H9 (cell line): ENCODE data around the gene TEKT3. TPM values are rescaled to one million over a fixed set of nuclear protein-coding genes. Genes with fewer than 3 reads are reported as not detected.

Source experiments
- DNase-seq: peaks from one replicate; pipeline ENCODE4 v3.0.0-alpha.2; 2017
- H2AFZ ChIP-seq: one replicate; pipeline ENCODE4 v1.6.1; 2013; ENCODE audit warnings: mild to moderate bottlenecking, low read length, control low read depth, moderate library complexity
- H2AK5ac ChIP-seq: 2 replicates; pipeline ENCODE4 v1.6.1; 2013; ENCODE audit warnings: low read length, control low read depth, mixed read lengths; ENCODE audit not compliant: insufficient read length
- H2BK120ac ChIP-seq: one replicate; pipeline ENCODE4 v1.6.1; 2013; ENCODE audit warnings: low read depth, mild to moderate bottlenecking, low read length, control low read depth, inconsistent platforms; ENCODE audit not compliant: poor library complexity, severe bottlenecking
- H2BK12ac ChIP-seq: 2 replicates; pipeline ENCODE4 v1.6.1; 2013; ENCODE audit warnings: low read length, control low read depth, mixed read lengths, low read depth; ENCODE audit not compliant: insufficient read length
- H2BK15ac ChIP-seq: 2 replicates; pipeline ENCODE4 v1.6.1; 2013; ENCODE audit warnings: low read depth, low read length, control low read depth
- H2BK20ac ChIP-seq: one replicate; pipeline ENCODE4 v1.6.1; 2013; ENCODE audit warnings: low read depth, mild to moderate bottlenecking, low read length, control low read depth, inconsistent platforms; ENCODE audit not compliant: poor library complexity, severe bottlenecking
- H2BK5ac ChIP-seq: 2 replicates; pipeline ENCODE4 v1.6.1; 2013; ENCODE audit warnings: low read length, control low read depth, mixed read lengths; ENCODE audit not compliant: insufficient read length
- H3K14ac ChIP-seq: 2 replicates; pipeline ENCODE4 v1.6.1; 2013; ENCODE audit warnings: low read length, control low read depth; ENCODE audit not compliant: insufficient read depth
- H3K18ac ChIP-seq: 2 replicates; pipeline ENCODE4 v1.6.1; 2013; ENCODE audit warnings: low read depth, mild to moderate bottlenecking, mixed read lengths, low read length, control low read depth; ENCODE audit not compliant: insufficient read length
- H3K23ac ChIP-seq: 2 replicates; pipeline ENCODE4 v1.6.1; 2013; ENCODE audit warnings: low read length, control low read depth, mixed read lengths, low read depth; ENCODE audit not compliant: insufficient read length
- H3K23me2 ChIP-seq: 2 replicates; pipeline ENCODE4 v1.6.1; 2013; ENCODE audit warnings: low read depth, mild to moderate bottlenecking, mixed read lengths, low read length, control low read depth; ENCODE audit not compliant: insufficient read length, poor library complexity, severe bottlenecking
- H3K27ac ChIP-seq: 2 replicates; pipeline ENCODE4 v1.5.1; 2013; ENCODE audit warnings: low read length, control low read depth, mixed read lengths, low read depth; ENCODE audit not compliant: insufficient read length
- H3K27me3 ChIP-seq: 2 replicates; pipeline ENCODE4 v1.6.1; 2013; ENCODE audit warnings: low read length, control low read depth, inconsistent platforms; ENCODE audit not compliant: insufficient read depth
- H3K4ac ChIP-seq: 2 replicates; pipeline ENCODE4 v1.6.1; 2013; ENCODE audit warnings: low read depth, mild to moderate bottlenecking, control low read depth, inconsistent platforms, low read length, moderate library complexity
- H3K4me1 ChIP-seq: 2 replicates; pipeline ENCODE4 v1.6.1; 2013; ENCODE audit warnings: low read length, control low read depth, inconsistent platforms; ENCODE audit not compliant: insufficient read depth
- H3K4me2 ChIP-seq: 2 replicates; pipeline ENCODE4 v1.6.1; 2013; ENCODE audit warnings: low read length, control low read depth, mixed read lengths; ENCODE audit not compliant: insufficient read length, insufficient read depth
- H3K56ac ChIP-seq: 2 replicates; pipeline ENCODE4 v1.6.1; 2013; ENCODE audit warnings: low read depth, mild to moderate bottlenecking, mixed read lengths, low read length, control low read depth; ENCODE audit not compliant: insufficient read length
- H3K79me1 ChIP-seq: 2 replicates; pipeline ENCODE4 v1.6.1; 2013; ENCODE audit warnings: low read depth, mild to moderate bottlenecking, moderate library complexity, low read length, control low read depth, inconsistent platforms; ENCODE audit not compliant: insufficient read depth, poor library complexity, severe bottlenecking
- H3K79me2 ChIP-seq: 2 replicates; pipeline ENCODE4 v1.6.1; 2013; ENCODE audit warnings: low read length, control low read depth, inconsistent platforms; ENCODE audit not compliant: insufficient read depth
- H3K9ac ChIP-seq: 2 replicates; pipeline ENCODE4 v1.6.1; 2013; ENCODE audit warnings: low read length, control low read depth, mixed read lengths; ENCODE audit not compliant: insufficient read length; ENCODE audit errors: extremely low read depth
- H3K9me3 ChIP-seq: one replicate; pipeline ENCODE4 v1.6.1; 2013; ENCODE audit warnings: low read depth, low read length, inconsistent platforms; ENCODE audit not compliant: control insufficient read depth
- H3T11ph ChIP-seq: one replicate; pipeline ENCODE4 v1.6.1; 2013; ENCODE audit warnings: mild to moderate bottlenecking, low read length, control low read depth, inconsistent platforms
- H4K20me1 ChIP-seq: one replicate; pipeline ENCODE4 v1.6.1; 2013; ENCODE audit not compliant: control insufficient read depth, insufficient read length, insufficient read depth
- H4K5ac ChIP-seq: 2 replicates; pipeline ENCODE4 v1.6.1; 2013; ENCODE audit warnings: low read depth, mild to moderate bottlenecking, mixed read lengths, low read length, control low read depth; ENCODE audit not compliant: insufficient read length
- H4K8ac ChIP-seq: replicated peaks from 2 replicates; pipeline ENCODE4 v1.6.1; 2013; ENCODE audit warnings: low read length, control low read depth, mixed read lengths, low read depth; ENCODE audit not compliant: insufficient read length
- H4K91ac ChIP-seq: 2 replicates; pipeline ENCODE4 v1.6.1; 2013; ENCODE audit warnings: low read depth, mild to moderate bottlenecking, moderate library complexity, mixed read lengths, low read length, control low read depth; ENCODE audit not compliant: insufficient read length
- H3K27ac Mint-ChIP-seq, 3 experiments: 2 replicates in 2 of 3; 3 replicates in 1 of 3; pipeline ENCODE4 v1.8.0; 2020 to 2021; ENCODE audit warnings: mixed read lengths in 3 of 3, mild to moderate bottlenecking in 1 of 3, moderate library complexity in 1 of 3
- H3K27me3 Mint-ChIP-seq: 2 replicates; pipeline ENCODE4 v1.8.0; 2021; ENCODE audit warnings: low read depth, mild to moderate bottlenecking, moderate library complexity, mixed read lengths
- H3K36me3 Mint-ChIP-seq, 3 experiments: 2 replicates in 2 of 3; 3 replicates in 1 of 3; pipeline ENCODE4 v1.8.0; 2020 to 2021; ENCODE audit warnings: low read depth in 3 of 3, mixed read lengths in 3 of 3; ENCODE audit not compliant: insufficient read depth in 1 of 3
- H3K4me1 Mint-ChIP-seq, 2 experiments: 2 replicates each; pipeline ENCODE4 v1.8.0; 2020; ENCODE audit warnings: mixed read lengths in 2 of 2
- H3K4me3 Mint-ChIP-seq, 2 experiments: 2 replicates in 1 of 2; 3 replicates in 1 of 2; pipeline ENCODE4 v1.8.0; 2020 to 2021; ENCODE audit warnings: mild to moderate bottlenecking in 2 of 2, mixed read lengths in 2 of 2, moderate library complexity in 1 of 2
- H3K9me3 Mint-ChIP-seq, 2 experiments: 2 replicates in 1 of 2; 3 replicates in 1 of 2; pipeline ENCODE4 v1.8.0; 2020; ENCODE audit warnings: mild to moderate bottlenecking in 2 of 2, mixed read lengths in 2 of 2, moderate library complexity in 1 of 2
- WGBS: extraction: QIAGEN DNeasy Blood & Tissue Kit; methylation state at CpG from one replicate; pipeline ENCODE4 v1.1.7; 2013; ENCODE audit warnings: missing lambda C conversion rate, low lambda C conversion rate, mixed read lengths; ENCODE audit not compliant: insufficient read length; ENCODE audit errors: extremely low coverage; 5-methylcytosine and 5-hydroxymethylcytosine counted together
- total RNA-seq: library from RNA; stranded (reverse); gene quantifications from 2 replicates; pipeline ENCODE4 v1.2.1, GENCODE V29; 2021
- TF ChIP-seq, protein P1 (sequence below): fragments of 200-600 bp; sonication (generic); conservative IDR thresholded peaks from 3 replicates; pipeline ENCODE4 v1.8.0; 2021; ENCODE audit warnings: antibody characterized with exemption, mild to moderate bottlenecking

TEKT3 gene
- total RNA-seq, 1 experiment from 2014 or later = 0.42 TPM

GRCh38 chr17:15385305-15385704, 43.9 kb upstream of the TEKT3 start:
- H3K4me3 Mint-ChIP-seq = no peak overlapping the region
- no peak for DNase-seq
- H3K9me3 Mint-ChIP-seq = no peaks in the 10 kb centered on the region; a peak in 1 of 5 replicates
- Histone ChIP-seq H2BK12ac (no peak overlapping the region), H2AK5ac (no peak overlapping the region), H3K27me3 (no peaks in the 10 kb centered on the region), H4K8ac (no peak overlapping the region), H3K23ac (no peak overlapping the region), H3K23me2 (no peaks in the 10 kb centered on the region), H4K5ac (no peak overlapping the region), H3K9me3 (no peaks in the 10 kb centered on the region), H2BK20ac (no peak overlapping the region), H2BK5ac (no peak overlapping the region), H3K56ac (no peak overlapping the region), H4K20me1 (no peaks in the 10 kb centered on the region), H3K4ac (no peak overlapping the region), H3K14ac (no peak overlapping the region), H2BK15ac (no peak overlapping the region), H3K27ac (no peak overlapping the region), H2AFZ (no peak overlapping the region), H2BK120ac (no peak overlapping the region), H3K4me2 (no peak overlapping the region), H3K79me1 (no peaks in the 10 kb centered on the region), H4K91ac (no peak overlapping the region), H3K79me2 (no peaks in the 10 kb centered on the region), H3K9ac (no peak overlapping the region), H3K4me1 (peaks cover 3% of the 10 kb centered on the region; the same call in 1 of the 2 replicates), H3K18ac (no peak overlapping the region), H3T11ph (no peak overlapping the region)
- TF ChIP-seq, protein P1, sequence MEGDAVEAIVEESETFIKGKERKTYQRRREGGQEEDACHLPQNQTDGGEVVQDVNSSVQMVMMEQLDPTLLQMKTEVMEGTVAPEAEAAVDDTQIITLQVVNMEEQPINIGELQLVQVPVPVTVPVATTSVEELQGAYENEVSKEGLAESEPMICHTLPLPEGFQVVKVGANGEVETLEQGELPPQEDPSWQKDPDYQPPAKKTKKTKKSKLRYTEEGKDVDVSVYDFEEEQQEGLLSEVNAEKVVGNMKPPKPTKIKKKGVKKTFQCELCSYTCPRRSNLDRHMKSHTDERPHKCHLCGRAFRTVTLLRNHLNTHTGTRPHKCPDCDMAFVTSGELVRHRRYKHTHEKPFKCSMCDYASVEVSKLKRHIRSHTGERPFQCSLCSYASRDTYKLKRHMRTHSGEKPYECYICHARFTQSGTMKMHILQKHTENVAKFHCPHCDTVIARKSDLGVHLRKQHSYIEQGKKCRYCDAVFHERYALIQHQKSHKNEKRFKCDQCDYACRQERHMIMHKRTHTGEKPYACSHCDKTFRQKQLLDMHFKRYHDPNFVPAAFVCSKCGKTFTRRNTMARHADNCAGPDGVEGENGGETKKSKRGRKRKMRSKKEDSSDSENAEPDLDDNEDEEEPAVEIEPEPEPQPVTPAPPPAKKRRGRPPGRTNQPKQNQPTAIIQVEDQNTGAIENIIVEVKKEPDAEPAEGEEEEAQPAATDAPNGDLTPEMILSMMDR = no peak
- peaks cover 9% of the 10 kb centered on the region in 2 experiments for H3K4me1 Mint-ChIP-seq
- H3K27ac Mint-ChIP-seq = no peak overlapping the region
- no CpG with 5 or more reads among the region's 2 CpGs for WGBS
- H3K36me3 Mint-ChIP-seq = no peaks in the 10 kb centered on the region
- peaks cover 6% of the 10 kb centered on the region for H3K27me3 Mint-ChIP-seq
